Measurements from ENCODE around the gene SPACA9.

- TF ChIP-seq, protein P1, sequence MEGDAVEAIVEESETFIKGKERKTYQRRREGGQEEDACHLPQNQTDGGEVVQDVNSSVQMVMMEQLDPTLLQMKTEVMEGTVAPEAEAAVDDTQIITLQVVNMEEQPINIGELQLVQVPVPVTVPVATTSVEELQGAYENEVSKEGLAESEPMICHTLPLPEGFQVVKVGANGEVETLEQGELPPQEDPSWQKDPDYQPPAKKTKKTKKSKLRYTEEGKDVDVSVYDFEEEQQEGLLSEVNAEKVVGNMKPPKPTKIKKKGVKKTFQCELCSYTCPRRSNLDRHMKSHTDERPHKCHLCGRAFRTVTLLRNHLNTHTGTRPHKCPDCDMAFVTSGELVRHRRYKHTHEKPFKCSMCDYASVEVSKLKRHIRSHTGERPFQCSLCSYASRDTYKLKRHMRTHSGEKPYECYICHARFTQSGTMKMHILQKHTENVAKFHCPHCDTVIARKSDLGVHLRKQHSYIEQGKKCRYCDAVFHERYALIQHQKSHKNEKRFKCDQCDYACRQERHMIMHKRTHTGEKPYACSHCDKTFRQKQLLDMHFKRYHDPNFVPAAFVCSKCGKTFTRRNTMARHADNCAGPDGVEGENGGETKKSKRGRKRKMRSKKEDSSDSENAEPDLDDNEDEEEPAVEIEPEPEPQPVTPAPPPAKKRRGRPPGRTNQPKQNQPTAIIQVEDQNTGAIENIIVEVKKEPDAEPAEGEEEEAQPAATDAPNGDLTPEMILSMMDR (conservative IDR thresholded peaks at IDR 0.05; ENCODE audit: low read depth, low read length): no peak
- no peak for TF ChIP-seq EZH2 (IDR thresholded peaks at IDR 0.05; ENCODE audit: borderline replicate concordance, low read depth, low read length, poor library complexity, severe bottlenecking)
Observed at GRCh38 chr9:132864277-132864676, 14.4 kb upstream of the SPACA9 start.

Measured in A673 (cell line).